NCI-H748 (cell line): ENCODE data around the gene PLSCR1.

Source experiments
- DNase-seq: peaks from one replicate; lab custom pipeline; 2025; ENCODE audit not compliant: unreplicated experiment; lab: John Stamatoyannopoulos, UW

PLSCR1 gene

GRCh38 chr3:146550070-146550615 lies 5.7 kb upstream of the PLSCR1 start:
- DNase-seq, result no peak

GRCh38 chr3:146547235-146547835 lies 2.9 kb upstream of the PLSCR1 start:
- no peak for DNase-seq

GRCh38 chr3:146546366-146546965 lies 2.1 kb upstream of the PLSCR1 start:
- no peak for DNase-seq

GRCh38 chr3:146544929-146545528 lies 622 bp upstream of the PLSCR1 start:
- DNase-seq, result no peak

- no peak for DNase-seq
Measured at GRCh38 chr3:146543461-146544001, 876 bp downstream of the PLSCR1 start.

GRCh38 chr3:146542978-146543377 lies 1.4 kb downstream of the PLSCR1 start:
- DNase-seq, result no peak

- DNase-seq, result no peak
Measured at GRCh38 chr3:146542179-146542578, 2.2 kb downstream of the PLSCR1 start.

- no peak for DNase-seq
Measured at GRCh38 chr3:146540978-146541377, 3.4 kb downstream of the PLSCR1 start.

- DNase-seq, result no peak
Measured at GRCh38 chr3:146540236-146540635, 4.2 kb downstream of the PLSCR1 start.

- no peak for DNase-seq
Measured at GRCh38 chr3:146539315-146539714, 5.1 kb downstream of the PLSCR1 start.

GRCh38 chr3:146537603-146538002 lies 6.8 kb downstream of the PLSCR1 start:
- DNase-seq, result no peak

- DNase-seq, result no peak
Measured at GRCh38 chr3:146536681-146537080, 7.7 kb downstream of the PLSCR1 start.

- DNase-seq, result peak; percentile 21
Measured at GRCh38 chr3:146532406-146532805, 12.0 kb downstream of the PLSCR1 start.

- no peak for DNase-seq
Measured at GRCh38 chr3:146530609-146531008, 13.8 kb downstream of the PLSCR1 start.

GRCh38 chr3:146529021-146529420 lies 15.4 kb downstream of the PLSCR1 start:
- no peak for DNase-seq

GRCh38 chr3:146524961-146525360 lies 19.4 kb downstream of the PLSCR1 start:
- DNase-seq, result no peak

- no peak for DNase-seq
Measured at GRCh38 chr3:146523531-146523930, 20.9 kb downstream of the PLSCR1 start.

- peak; percentile 43 for DNase-seq
Measured at GRCh38 chr3:146522174-146523158, 21.9 kb downstream of the PLSCR1 start.

GRCh38 chr3:146521394-146521793 lies 23.0 kb downstream of the PLSCR1 start:
- DNase-seq, result no peak

- DNase-seq, result no peak
Measured at GRCh38 chr3:146519810-146520209, 24.6 kb downstream of the PLSCR1 start.
